NCI-H2171 treated with DMSO at 0.1 percent for 48 hours (cell line): ENCODE results near the gene KNOP1.
A peak's percentile ranks its signal among the peaks of the same experiment; 100 is the strongest.

Experiments
- DNase-seq: peaks from one replicate; lab custom pipeline; 2025; lab: John Stamatoyannopoulos, UW

KNOP1 gene

GRCh38 chr16:19707569-19708295 is 10.3 kb downstream of the KNOP1 start:
- DNase-seq, result no peak

DNA sequence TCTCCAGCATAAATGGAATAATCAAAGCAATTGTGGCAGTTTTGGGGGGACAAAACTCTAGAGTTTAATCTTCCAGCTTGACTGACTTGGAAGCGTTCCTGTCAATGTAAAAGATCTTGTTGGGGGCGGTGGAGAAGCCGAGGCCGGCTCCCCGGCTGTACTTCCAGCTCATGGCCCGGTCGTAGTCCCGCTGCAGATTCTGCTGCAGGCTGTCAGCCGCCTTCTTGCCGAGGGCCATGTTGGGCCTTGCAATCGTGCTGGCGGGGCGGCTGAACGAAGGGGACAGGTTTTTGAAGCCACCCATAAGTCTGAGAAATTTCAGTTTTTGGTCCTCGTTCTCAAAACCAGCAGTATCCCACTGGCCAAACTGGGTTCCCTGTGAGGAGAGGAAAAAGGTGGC is 11.2 kb downstream of the KNOP1 start:
- DNase-seq, result no peak

DNA sequence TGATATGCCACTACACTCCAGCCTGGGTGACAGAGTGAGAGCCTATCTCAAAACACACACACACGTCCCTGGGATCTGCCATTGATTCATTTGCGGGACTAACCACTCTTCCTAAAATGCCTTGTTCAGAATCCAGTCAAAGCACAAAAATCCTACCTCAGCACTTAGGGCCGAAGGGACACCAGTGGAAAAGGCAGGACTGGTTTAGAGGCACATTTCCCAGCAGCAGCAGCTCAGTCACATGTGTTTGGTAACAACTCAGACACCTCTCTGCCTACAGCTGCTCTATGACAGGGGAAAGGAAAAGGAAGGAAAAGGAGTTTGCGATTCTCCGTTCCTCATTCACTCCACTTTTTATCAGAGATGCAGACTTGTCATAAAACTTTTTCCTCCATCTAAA is 12.2 kb downstream of the KNOP1 start:
- no peak for DNase-seq

GRCh38 chr16:19705146-19705501 is 12.9 kb downstream of the KNOP1 start:
- no peak for DNase-seq

GRCh38 chr16:19704321-19705145 is 13.5 kb downstream of the KNOP1 start:
- DNase-seq, result no peak

GRCh38 chr16:19703172-19703889 is 14.7 kb downstream of the KNOP1 start:
- no peak for DNase-seq

DNA sequence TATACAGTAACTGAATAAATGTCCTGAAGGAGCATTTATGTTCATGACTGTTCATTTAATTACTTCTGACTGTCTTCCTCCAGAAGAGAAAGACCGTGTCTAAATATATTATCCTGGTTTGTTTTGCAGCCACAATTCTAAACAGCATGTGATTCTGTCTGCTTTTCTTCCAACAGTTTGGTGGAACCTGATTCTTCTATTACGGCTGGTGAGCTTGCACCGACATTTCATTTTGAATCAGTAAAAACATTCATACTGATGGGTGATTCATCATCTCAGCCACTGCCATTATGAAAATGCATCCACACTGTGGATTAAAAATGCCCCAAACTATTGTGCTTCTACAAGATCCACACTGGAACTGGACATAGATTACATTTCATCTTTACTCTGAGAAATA is 16.9 kb downstream of the KNOP1 start:
- DNase-seq, result no peak

- DNase-seq, result no peak
Observed at GRCh38 chr16:19700319-19700781, 17.7 kb downstream of the KNOP1 start.

DNA sequence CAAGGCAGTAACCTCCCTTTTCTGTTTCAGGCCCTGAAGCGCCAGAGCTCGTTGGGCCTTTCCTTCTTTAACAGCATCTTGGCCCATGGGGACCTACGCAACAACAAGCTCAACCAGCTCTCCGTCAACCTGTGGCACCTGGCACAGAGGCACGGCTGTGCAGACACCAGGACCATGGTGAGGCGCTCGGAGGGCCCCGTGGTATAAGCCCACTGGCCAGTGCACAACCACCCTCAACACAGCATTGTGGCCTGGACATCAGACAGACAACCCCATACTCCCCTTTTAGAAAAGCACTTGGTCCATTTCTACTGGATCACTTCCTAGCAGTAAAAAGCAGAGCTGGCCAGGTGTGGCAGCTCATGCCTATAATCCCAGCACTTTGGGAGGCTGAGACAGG is 18.6 kb downstream of the KNOP1 start:
- DNase-seq, result no peak

DNA sequence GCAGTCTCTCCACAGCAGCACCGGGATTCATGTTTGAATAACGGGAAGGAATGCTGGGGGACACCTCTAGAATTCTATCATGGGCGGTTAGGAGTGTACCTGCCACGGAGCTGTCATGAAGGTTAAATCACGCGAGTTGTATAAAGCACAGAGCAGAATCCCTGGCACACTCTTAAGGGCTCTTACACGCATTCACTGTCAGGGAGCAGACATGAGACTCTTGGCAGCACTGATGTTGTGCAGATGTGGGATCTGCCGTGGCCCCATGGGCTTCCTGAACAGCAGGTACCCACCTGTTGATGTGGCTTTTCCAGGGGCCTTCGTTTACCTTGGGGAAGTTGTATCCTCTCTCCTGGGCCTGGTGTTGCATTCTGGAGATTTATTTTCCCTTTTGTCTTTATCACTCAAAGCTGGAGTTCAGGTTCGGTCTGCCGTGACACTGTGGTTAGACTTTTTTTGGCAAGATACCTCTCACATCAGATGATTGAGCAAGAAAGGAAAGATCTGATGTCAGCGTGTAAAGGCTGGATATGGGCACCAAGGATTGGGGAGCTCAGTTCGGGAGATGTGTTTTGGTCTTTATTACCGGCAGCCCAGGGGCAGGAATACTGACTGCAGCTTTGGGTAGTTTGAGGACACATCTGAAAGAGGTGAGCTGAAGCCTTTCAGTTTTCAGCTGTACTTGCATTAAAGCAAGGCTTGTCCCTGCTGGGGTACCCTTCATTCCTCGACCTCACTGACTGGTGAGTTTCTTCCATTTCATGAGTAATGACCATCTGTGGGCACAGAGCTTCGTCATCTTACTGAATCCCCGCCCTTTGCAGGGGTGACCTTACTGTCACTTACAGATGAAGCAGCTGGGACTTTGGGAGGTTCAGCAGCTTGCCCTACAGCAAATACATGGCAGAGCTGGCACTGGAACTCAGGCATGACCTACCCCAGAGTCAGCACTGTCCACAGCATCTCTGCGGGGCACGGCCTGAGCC is 19.3 kb downstream of the KNOP1 start:
- no peak for DNase-seq

DNA sequence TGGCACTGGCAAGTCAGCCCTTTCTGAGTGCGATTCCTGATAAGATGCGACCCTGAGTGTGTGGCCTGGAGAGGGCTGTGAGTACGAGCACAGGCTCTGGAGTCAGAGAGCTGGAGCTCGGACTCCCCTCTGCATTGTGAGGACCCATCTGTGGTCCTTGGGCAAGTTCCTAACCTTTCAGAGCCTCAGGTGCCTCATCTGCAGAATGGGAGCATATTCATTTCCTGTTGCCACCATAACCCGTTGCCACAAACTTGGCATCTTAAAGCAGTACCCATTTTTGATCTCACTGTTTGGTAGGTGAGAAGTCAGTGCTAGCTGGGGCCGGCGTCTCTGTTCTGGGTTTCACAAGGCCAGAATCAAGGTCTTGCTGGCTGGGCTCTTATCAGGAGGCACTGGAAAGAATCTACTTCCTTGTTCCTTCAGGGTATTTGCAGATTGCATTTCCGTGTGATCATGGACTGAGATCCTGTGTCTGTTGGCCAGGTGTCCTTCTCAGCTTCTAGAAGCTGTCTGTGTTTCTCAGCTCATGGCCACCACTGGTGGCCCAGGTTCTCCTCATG is 20.2 kb downstream of the KNOP1 start:
- DNase-seq, result no peak

- peak; percentile 49 for DNase-seq
Observed at GRCh38 chr16:19696961-19697360, 21.1 kb downstream of the KNOP1 start.

DNA sequence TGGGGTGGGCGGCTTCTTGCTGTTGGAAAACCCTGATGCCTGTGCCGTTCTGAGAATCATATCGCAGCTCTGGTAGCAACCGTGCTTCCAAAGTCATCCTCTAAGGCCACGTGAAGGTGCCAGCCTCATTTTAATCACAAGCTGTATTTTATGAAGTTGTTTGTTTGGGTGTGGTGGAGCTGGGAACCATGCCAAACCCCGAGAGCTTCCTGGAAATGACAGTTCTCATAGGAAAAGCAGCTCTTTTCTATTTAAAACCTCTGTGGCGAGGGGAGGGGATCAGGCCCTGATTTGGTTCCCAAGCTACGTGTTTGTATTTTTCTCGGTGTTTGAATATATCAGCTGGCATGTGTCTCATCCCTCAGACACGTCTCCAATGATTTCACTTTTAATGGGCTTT is 21.7 kb downstream of the KNOP1 start:
- DNase-seq, result peak; percentile 67

- no peak for DNase-seq
Observed at GRCh38 chr16:19694989-19695388, 23.0 kb downstream of the KNOP1 start.

DNA sequence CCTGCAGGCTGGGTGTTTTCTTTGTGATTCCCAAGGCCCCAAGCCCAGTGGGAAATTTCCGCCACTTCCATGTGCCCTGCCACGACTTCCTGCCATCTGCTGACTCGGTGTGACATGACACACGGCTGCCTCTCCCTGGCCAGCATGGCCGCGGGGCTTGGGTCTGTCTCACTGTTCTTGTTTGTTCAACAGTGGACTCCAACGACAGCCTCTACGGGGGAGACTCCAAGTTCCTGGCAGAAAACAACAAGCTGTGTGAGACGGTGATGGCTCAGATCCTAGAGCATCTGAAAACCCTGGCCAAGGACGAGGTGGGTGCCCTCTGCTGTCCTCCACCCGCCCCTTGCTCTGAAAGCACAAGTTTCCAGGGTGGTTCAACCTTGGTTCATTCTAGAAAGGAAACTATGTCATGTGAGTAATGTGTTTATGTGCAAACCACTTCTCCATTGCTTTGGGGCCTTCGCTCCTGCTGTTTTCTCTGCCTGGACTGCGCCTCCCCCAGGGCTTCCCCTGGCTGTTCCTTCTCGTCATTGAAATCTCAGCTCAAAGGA is 26.8 kb downstream of the KNOP1 start:
- no peak for DNase-seq

- DNase-seq, result no peak
Observed at GRCh38 chr16:19690196-19690595, 27.8 kb downstream of the KNOP1 start.

GRCh38 chr16:19689342-19689741 is 28.7 kb downstream of the KNOP1 start:
- DNase-seq, result no peak

DNA sequence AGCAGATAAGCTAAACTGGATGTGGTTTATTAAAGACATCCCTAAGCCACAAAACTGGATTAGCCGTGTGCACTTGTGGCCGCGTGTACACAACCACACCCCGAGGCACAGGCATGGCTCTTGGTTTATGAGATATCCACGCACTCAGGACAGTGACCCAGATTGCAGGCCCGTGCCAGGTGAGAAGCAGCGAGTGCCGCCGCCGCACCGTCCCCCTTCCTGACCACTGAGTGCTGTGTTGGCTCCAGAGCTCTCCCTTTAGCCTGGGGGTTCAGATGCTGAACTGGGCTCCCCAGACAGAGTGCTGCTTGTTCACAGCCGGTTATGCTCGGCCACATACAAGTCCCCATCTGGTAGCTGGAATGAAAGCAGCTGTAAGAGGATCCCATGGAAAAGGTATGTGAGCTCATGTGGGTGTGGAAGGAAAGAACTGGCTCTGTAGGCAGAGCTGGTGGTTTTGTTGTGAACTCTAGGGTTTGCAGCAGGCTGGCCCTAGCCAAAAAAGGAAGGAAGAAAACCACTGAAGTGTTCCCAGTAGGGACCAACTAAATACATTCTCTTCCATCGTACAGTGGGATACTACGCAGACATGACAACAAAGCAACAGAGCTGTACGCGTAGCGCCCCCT is 29.5 kb downstream of the KNOP1 start:
- DNase-seq, result no peak

- DNase-seq, result no peak
Observed at GRCh38 chr16:19687279-19687678, 30.7 kb downstream of the KNOP1 start.

DNA sequence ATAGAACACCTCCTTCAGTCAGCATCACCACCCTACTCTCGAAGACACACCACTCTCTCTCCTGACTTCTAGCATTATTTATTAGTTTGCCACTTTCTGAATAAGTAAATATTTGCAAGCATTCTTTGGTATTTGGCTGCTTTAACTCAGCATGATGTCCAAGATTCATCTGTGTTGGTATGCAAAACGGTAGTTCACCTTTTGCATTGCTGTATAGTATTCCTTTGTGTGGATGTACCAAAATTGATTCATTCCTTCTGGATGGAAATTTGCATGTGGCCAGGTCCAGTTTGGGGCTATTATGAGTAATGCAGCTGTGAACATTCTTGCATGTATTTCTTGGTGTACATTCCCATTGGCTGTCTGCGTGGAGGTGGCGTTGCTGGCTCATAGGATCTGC is 32.9 kb downstream of the KNOP1 start:
- no peak for DNase-seq
